ENCODE data around the gene NKX3-2.

DNA sequence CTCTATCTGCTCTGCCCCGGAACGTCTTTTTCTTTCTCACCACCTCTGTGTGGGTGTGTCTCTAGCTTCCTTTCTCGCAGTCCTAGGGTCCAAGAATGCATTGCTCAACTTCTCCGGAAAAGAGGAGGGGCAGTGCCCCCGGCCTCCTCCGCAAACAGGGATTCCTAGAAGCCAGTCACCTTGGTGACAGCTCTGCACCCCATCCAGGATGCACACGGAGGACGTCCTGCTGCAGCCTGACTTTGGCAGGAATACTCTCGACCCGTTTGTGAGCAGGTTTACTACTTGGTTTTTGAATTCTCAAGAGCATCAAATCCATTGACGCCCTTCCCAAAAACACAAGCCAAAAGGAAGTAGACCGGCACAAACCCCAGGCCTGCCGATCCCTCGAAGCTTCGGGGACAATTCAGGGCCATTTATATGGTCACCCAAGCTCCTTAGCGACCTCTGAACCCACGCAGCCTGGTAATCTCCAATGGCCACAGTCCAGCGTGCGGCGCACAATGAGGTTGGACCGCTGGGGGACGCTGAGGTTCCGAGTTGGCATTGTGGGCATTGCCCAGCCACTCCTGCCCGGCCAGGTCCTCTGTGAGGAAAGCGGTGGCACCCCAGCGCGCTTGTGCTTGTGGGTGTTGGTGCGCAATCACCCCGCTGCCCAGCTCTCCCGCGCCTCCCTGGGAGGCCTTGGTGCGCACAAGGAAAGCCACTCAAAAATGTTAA lies 9.8 kb downstream of the NKX3-2 start:
- TF ChIP-seq, protein P1, sequence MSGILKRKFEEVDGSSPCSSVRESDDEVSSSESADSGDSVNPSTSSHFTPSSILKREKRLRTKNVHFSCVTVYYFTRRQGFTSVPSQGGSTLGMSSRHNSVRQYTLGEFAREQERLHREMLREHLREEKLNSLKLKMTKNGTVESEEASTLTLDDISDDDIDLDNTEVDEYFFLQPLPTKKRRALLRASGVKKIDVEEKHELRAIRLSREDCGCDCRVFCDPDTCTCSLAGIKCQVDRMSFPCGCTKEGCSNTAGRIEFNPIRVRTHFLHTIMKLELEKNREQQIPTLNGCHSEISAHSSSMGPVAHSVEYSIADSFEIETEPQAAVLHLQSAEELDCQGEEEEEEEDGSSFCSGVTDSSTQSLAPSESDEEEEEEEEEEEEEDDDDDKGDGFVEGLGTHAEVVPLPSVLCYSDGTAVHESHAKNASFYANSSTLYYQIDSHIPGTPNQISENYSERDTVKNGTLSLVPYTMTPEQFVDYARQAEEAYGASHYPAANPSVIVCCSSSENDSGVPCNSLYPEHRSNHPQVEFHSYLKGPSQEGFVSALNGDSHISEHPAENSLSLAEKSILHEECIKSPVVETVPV (CRISPR knock-in tag; IDR thresholded peaks at IDR 0.05) = no peak
- TF ChIP-seq RARB (CRISPR knock-in tag; IDR thresholded peaks at IDR 0.05) (no peak), CSDC2 (CRISPR knock-in tag; IDR thresholded peaks at IDR 0.05) (no peak), ZFP3 (CRISPR knock-in tag; IDR thresholded peaks at IDR 0.05) (no peak), ZNF8 (CRISPR knock-in tag; IDR thresholded peaks at IDR 0.05) (no peak), ZNF70 (CRISPR knock-in tag; IDR thresholded peaks at IDR 0.05) (no peak), ISL1 (CRISPR knock-in tag; IDR thresholded peaks at IDR 0.05) (no peak)
- TF ChIP-seq, protein P2, sequence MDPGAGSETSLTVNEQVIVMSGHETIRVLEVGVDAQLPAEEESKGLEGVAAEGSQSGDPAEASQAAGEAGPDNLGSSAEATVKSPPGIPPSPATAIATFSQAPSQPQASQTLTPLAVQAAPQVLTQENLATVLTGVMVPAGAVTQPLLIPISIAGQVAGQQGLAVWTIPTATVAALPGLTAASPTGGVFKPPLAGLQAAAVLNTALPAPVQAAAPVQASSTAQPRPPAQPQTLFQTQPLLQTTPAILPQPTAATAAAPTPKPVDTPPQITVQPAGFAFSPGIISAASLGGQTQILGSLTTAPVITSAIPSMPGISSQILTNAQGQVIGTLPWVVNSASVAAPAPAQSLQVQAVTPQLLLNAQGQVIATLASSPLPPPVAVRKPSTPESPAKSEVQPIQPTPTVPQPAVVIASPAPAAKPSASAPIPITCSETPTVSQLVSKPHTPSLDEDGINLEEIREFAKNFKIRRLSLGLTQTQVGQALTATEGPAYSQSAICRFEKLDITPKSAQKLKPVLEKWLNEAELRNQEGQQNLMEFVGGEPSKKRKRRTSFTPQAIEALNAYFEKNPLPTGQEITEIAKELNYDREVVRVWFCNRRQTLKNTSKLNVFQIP (CRISPR knock-in tag; IDR thresholded peaks at IDR 0.05; ENCODE audit: borderline replicate concordance, low read depth) = no peak
- TF ChIP-seq, protein P3, sequence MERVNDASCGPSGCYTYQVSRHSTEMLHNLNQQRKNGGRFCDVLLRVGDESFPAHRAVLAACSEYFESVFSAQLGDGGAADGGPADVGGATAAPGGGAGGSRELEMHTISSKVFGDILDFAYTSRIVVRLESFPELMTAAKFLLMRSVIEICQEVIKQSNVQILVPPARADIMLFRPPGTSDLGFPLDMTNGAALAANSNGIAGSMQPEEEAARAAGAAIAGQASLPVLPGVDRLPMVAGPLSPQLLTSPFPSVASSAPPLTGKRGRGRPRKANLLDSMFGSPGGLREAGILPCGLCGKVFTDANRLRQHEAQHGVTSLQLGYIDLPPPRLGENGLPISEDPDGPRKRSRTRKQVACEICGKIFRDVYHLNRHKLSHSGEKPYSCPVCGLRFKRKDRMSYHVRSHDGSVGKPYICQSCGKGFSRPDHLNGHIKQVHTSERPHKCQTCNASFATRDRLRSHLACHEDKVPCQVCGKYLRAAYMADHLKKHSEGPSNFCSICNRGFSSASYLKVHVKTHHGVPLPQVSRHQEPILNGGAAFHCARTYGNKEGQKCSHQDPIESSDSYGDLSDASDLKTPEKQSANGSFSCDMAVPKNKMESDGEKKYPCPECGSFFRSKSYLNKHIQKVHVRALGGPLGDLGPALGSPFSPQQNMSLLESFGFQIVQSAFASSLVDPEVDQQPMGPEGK (CRISPR knock-in tag; IDR thresholded peaks at IDR 0.05; ENCODE audit: borderline replicate concordance) = no peak
- TF ChIP-seq, protein P4, sequence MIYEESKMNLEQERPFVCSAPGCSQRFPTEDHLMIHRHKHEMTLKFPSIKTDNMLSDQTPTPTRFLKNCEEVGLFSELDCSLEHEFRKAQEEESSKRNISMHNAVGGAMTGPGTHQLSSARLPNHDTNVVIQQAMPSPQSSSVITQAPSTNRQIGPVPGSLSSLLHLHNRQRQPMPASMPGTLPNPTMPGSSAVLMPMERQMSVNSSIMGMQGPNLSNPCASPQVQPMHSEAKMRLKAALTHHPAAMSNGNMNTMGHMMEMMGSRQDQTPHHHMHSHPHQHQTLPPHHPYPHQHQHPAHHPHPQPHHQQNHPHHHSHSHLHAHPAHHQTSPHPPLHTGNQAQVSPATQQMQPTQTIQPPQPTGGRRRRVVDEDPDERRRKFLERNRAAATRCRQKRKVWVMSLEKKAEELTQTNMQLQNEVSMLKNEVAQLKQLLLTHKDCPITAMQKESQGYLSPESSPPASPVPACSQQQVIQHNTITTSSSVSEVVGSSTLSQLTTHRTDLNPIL (CRISPR knock-in tag; IDR thresholded peaks at IDR 0.05; ENCODE audit: low read depth) = no peak
